AG08396 (cell line): ENCODE data around the gene EIF3B.
"Not testable (repeated sequence)": the region's sequence is repeated elsewhere in the genome, so short reads cannot be mapped to it uniquely, and the experiment has no call there.

Source experiments
- DNase-seq: peaks from one replicate; pipeline ENCODE4 v3.0.0; 2012; ENCODE audit warnings: low spot score, mixed read lengths

Gene EIF3B

DNA sequence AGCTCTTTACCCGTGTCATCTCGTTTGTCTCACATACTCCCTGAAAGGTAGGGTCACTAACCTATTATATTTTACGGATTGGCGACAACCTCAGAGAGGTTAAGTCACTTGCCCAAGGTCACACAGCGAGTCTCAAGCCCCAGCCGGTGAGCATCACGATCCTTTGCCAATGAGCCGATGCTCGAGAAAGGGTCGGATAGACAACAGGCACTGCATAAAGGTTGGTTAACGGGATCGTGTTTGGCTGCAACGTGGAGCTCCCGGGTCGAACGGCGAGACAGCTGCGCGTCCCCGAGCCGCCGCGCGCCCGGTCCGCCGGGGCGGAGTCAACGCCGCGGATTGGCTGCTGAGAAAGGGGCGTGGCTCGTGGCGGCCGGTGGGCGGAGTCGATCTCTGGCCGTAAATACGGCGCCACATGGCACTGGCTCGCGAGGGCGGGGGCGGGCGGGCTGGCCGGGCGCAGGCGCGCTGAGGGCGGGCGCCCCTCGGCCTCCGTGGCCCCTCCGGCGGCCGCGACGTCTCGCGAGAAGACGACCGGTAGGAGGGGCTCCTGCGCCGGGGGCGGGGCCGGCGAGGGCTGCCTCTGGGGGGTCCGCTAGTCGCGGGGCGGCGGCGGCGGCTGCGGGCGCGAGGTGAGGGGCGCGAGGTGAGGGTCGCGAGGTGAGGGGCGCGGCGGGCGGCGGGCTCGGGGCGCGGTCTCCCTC is 48.5 kb downstream of the EIF3B start, which contains the start of gene CHST12:
CHST12 (plus strand) TSS at position 598 of the 704 bp plus-strand sequence. CDS start 29,029 bp downstream, outside the sequence.
- peak; percentile 100 for DNase-seq

DNA sequence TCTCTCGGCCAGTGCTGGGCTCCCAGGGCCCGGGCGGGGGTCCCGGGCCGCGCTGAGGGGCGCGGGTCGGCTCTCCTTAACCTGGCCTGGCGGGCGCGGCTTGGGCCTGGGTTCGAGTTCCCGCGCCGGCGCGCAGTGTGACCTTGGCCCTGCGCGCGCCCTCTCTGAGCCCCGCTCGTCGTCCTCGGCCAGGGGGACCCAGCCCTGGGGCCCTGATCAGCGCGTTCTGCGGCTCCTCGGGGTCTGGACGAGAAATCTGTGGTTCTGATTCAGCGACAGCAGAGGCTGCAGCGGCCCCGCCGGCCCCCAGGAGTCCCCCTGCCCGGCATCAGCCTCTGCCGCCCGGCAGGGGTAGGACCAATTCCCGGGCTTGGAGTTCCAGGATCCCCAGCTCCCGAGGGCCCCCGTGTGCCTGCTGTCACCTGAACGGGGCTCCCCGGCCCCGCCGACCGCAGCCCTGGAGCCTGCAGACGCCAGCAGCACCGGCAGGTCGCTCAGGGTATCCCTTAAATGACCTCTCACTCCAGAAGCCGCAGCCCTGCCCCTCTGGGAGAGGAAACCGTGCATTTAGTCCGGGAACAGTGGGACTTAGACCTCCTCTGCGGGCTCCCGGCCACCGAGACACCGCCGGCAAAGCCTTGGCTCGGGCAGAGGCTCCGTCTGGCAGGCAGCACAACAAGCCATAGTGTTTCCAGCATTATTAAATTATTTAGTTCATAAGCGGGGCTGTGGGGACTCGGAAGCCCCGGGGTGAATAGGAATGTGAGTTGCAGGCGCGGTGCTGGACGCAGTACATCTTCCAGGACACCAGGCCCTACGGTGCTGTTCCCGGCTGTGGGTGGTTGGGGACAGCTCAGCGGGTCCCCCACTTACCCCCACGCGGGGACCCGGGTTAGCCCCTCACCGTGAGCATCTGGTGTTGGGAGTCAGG is 49.4 kb downstream of the EIF3B start:
- DNase-seq = peak; percentile 73

DNA sequence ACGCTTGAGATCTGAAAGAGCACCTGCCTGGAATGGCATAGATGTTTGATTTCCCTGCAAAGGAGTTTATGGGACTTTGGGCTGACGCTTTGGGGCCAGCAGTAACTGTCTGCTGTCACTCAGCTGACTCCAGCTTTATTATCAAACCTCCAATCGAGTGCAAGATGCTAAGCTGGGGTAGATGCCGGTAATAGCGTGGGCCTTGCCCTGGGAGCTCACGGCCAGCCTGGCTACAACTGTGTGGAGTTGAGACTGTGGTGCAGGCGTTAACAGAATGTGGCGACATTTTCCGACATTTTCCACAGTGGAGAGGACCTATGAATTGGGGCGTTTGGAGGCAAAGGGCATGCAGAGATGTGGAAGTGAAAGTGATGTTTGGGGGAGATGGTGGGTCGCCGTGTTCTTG is 50.1 kb downstream of the EIF3B start:
- no peak for DNase-seq

DNA sequence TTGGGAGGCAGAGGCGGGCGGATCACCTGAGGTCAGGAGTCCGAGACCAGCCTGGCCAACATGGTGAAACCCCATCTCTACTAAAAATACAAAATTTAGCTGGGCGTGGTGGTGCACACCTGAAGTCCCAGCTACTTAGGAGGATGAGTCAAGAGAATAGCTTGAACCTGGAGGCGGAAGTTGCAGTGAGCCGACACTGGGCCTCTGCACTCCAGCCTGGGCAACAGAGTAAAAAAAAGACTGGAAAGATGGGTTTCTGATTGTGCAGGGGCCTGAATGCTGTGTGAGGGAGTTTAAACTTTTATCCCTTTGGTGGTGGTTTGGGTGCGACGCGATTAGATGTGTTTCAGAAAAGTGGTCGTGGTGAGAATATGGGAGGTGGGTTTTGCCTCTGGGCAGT is 50.6 kb downstream of the EIF3B start:
- DNase-seq = no peak

DNA sequence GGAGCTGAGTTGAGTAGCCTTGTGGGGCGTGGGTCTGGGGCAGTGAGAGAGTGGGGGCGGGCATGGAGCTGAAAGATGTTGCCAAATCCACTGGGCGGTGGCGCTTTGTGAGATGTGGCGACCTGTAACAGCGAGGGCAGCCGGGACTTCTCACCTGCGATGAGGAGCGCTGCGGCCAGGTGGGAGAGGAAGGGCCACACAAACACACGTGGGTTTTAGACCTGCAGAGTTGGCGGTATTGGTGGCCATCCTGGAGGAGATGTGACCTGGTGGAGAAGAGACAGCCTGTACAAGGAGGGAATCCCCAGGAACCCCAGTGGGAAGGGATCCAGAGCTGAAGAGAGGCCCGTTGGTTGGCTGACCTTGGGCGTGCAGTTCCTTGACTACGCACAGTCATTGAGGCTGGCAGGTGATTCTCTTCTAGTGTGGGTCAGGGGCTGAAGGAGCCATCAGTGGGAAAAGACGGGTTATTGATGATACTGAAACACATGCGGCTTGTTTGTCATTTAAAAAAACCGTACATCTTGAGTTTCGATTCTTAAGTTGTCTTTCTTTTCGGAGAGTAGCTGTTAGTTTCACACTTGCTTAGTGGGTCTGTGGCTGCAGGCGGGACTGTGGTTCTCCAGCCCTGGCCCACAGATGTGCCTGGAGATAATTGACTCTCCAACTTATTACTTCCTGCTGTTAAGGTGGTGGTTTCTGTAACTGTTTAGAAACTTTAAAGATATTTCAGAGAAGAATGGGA is 51.1 kb downstream of the EIF3B start:
- no peak for DNase-seq

DNA sequence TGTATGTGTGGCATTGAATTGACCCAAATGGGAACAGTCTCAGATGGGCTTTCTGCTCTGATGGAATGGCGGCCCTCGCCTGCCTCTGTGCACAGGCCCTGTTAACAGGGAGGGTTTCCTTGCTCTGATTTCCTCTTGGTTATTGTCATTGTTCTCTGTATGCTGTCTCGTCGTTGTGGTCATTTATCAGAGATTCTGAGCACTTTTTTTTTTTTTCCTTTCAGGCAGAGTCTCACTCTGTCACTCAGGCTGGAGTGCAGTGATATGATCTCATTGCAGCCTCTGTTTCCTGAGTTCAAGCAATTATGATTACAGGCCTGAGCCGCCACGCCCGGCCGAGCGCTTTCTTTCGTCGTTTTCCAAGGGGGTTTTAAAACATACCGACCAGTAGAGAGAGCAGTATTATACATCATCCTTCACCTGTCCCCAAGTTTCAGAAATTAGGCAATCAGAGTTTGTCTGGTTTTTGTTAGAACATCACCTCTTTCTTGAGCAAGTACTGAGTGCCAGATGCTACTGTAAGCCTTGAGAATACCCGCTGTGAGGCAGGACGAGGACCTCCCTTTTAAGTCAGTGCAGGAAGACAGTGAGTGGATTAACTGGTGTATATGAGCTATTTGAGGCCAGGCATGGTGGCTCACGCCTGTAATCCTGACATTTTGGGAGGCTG is 55.3 kb downstream of the EIF3B start:
- DNase-seq = no peak

DNA sequence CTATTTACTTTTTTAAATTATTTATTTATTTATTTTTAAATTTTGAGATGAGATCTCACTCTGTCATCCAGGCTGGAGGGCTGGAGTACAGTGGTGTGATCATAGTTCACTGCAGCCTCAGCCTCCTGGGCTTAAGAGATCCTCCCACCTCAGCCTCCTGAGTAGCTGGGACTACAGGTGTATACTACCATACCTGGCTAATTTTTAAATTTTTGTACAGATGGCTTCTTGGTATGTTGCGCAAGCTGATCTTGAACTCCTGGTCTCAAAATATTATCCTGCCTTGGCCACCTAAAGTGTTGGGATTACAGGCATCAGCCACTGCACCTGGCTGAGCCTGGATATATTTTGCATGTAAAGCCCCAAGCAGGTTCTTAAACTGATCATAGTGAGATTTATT is 56.4 kb downstream of the EIF3B start:
- no peak for DNase-seq

DNA sequence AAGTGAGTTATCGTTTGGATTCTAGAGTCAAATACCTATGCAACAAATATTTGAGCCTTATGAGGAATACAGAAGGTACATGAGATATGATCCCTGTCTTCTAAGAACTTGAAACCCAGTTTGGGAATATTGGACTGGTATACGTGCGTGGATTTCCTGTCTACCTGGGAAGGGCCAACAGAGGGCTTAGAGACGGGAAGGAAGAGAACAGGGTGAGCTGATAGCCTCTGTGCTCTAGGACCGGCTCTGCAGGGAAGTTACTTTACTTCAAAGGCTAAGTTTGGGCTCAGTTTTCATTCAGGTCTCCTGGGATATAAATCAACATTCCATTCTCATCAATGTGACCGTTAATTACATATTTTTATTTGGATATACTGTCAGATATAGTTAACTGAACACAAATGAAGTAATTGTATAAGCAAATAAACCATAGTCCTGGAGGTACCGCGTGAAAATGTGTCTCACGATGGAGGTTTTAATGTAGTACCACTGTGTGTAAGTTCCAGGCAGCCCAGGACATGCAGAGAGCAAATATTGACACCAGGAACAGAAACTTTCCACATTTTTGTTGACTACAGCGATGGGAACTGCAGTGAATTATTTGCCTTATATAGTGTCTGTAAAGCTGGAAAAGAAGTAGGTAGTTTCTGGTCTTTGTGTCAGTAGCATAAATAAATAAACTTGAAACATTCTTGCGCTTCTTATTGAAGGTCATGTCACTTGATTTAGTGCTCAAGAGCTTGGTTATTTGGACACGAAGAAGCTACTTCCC is 57.4 kb downstream of the EIF3B start:
- no peak for DNase-seq

DNA sequence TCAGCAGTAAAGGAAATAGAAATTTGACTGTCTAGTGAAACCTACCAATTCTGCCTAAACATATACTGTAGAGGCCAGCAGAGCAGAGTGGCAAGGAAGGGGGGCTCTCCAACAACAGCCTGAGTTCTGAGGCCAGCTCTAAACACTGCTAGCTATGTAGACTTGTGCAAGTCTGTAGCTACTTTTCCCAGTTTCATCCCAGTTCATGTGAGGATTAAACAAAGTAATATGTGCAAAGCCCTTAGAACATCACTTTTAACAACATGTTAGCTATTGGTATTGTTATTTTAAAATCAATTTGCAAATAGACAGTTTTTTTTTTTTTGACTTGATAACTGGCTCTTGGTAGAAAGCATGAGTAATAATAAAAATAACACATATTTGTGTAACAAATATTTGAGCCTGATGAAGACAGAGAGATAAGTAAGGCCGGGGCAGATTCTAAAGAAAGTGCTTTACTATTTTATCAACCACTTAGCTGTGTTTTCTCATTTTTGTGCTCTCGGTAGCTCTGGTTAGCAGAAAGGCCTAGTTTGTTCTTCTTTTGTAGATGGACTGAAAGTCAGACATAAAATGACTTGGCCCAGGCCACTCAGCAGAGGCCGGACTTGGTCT is 58.1 kb downstream of the EIF3B start:
- no peak for DNase-seq

DNA sequence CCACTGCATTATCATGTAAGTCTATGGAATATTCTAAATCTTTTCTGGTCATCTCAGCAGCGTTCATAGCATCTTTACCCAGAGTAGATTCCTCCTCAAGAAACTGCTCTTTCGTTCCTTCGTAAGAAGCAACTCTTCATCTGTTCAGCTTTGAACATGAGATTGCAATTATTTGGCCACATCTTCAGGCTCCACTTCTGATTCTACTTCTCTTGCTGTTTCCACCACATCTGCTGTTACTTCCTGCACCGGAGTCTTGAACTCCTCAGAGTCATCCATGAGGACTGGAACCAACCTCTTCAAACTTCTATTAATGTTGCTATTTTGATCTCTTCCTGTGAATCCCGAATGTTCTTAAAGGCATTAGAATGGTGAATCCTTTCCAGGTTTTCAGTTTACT is 61.4 kb downstream of the EIF3B start:
- no peak for DNase-seq

DNA sequence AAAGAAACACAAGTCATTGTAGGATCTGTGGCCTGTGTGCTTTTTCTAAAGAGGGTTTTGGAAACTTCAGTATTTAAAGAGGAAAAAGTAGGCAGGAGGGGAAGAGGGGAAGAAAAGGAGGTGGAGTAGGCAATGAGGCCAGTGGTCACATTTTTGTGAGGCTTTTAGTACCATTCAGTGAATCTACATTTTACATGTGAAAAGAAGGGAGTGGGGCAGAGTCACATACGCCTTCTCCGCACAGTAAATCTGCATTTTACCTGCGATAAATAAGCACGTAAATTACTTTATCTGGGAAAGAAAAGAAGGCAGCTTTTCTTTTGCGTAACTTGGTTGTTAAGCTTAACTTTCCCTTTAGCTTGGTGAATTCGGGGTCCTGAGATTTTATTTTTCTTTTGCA is 62.0 kb downstream of the EIF3B start:
- DNase-seq = no peak

DNA sequence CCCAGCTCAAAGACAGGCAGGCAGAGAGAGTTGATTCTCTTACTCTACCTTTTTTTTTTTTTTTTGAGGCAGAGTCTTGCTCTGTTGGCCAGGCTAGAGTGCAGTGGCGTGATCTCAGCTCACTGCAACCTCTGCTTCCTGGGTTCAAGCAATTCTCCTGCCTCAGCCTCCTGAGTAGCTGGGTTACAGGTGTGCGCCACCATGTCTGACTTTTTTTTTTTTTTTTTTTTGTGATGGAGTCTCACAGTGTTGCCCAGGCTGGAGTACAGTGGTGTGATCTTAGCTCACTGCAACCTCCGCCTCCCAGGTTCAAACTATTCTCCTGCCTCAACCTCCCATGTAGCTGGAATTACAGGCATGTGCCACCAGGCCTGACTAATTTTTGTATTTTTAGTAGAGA is 62.6 kb downstream of the EIF3B start:
- not testable (repeated sequence) for DNase-seq

DNA sequence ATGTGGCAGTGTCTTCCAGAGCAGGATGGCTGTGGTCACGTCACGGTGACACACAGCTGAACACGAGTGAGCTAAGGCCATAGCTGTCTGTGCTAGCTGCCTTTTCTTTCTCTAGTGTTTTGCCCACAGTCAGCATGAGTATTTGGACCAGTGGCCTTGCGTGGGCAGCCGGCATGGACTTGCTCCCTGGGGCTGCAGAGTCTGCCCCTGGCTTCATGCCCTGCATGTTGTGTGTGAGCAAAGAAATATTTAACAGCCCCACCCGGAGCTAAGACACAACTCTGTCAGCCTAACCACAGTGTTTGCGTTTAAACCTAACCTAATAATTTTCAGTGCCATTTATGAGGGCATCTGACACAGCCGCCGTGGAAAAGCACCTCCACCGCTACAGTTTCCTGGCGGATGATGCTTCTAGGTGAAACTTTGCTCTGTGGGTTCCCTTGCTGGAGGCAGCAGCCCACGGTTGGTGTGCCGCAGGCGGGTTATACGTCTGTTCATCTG is 63.4 kb downstream of the EIF3B start:
- DNase-seq = peak; percentile 49

DNA sequence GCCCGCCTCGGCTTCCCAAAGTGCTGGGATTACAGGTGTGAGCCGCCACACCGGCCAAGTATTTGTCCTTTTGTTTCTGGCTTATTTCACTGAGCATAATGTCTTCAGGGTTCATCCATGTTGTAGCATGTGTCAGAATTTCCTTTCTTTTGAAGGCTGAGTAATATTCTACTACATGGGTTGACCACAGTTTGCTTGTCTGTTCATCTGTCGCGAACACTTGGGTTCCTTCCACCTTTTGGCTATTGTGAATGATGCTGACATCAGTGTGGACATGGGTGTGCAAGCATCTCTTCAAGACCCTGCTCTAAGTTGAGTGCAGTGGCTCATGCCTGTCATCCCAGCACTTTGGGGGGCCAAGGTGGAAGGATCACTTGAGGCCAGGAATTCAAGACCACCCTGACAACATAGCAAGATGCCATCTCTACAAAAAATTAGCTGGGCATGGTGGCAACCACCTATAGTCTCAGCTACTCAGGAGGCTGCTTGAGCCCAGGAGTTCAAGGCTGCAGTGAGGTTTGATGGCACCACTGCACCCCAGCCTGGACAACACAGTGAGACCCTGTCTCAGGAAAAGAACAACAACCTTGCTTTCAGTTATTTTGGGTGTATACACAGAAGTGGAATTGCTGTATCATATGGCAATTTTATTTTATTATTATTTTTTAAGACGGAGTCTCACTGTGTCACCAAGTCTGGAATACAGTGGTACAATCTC is 65.7 kb downstream of the EIF3B start:
- DNase-seq = no peak

DNA sequence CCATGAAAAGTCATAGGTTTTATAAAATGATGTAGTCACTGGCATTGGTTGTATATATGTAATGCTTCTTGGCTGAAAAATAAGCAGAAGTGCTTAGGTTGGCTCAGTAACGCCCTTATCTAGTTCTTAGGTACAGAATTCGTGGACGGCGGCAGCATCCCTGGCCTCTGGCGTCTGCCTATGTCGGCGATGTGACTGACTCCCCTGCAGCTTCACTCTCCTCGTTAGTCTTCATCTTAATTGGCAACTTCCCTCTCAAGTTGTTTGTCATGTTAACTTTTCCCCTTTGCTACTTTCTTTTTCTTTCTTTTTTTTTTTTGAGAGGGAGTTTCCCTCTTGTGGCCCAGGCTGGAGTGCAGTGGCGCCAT is 67.3 kb downstream of the EIF3B start:
- no peak for DNase-seq

DNA sequence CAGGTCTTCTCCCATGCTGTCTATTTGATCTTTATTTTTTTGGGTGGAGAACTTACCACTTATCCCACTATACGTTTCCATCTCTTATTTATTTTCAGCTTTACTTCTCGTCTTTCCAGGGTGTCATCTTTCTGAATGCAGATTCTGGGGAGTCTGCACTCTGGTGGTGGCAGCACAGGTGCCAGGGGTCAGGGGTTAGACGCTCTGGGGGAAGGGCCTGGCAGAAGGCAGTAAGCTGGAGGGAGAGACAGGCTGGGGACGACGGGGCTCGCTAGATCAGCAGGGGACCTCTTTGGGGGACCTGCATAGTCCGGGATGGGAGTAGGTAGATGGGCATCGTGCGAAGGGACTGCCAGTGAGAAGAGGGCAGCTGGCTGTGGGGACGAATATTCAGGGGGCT is 71.1 kb downstream of the EIF3B start:
- no peak for DNase-seq
